ENCODE data around the gene LIPT2.

Gene LIPT2

GRCh38 chr11:74478877-74479731 is 14.4 kb downstream of the LIPT2 start:
- H3K27ac ChIP-seq, result no peak overlapping the region

DNA sequence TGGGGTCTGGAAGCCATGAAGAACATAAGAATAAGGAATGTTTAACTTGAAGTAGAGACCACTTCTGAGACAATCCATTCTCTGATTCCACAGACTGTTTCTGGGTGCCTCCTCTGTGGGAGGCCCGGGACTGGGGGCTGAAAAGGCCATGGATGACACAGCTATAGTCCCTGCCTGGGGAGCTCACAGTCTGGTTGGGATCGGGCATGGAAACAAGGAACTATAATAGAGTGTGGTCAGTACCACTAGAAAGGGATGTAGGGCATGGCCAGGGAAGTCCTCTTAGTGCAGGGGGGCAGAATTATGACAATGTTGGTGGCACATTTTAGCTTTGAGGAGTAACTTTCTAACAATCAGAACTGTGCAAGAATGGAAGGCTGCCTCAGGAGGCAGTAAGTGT is 17.0 kb downstream of the LIPT2 start:
- no peak overlapping the region for H3K27ac ChIP-seq
- no peak for TF ChIP-seq ZFX (IDR thresholded peaks at IDR 0.05; ENCODE audit: borderline replicate concordance)
- TF ChIP-seq, protein P1, sequence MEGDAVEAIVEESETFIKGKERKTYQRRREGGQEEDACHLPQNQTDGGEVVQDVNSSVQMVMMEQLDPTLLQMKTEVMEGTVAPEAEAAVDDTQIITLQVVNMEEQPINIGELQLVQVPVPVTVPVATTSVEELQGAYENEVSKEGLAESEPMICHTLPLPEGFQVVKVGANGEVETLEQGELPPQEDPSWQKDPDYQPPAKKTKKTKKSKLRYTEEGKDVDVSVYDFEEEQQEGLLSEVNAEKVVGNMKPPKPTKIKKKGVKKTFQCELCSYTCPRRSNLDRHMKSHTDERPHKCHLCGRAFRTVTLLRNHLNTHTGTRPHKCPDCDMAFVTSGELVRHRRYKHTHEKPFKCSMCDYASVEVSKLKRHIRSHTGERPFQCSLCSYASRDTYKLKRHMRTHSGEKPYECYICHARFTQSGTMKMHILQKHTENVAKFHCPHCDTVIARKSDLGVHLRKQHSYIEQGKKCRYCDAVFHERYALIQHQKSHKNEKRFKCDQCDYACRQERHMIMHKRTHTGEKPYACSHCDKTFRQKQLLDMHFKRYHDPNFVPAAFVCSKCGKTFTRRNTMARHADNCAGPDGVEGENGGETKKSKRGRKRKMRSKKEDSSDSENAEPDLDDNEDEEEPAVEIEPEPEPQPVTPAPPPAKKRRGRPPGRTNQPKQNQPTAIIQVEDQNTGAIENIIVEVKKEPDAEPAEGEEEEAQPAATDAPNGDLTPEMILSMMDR (IDR thresholded peaks at IDR 0.05), result no peak

More at GRCh38 chr11:74478877-74479731, 14.4 kb downstream of the LIPT2 start:
- no peak for TF ChIP-seq ZFX (IDR thresholded peaks at IDR 0.05; ENCODE audit: borderline replicate concordance)
- TF ChIP-seq, protein P1 (IDR thresholded peaks at IDR 0.05), result no peak

- TF ChIP-seq, protein P1 (IDR thresholded peaks at IDR 0.05), result no peak
- TF ChIP-seq ZFX (IDR thresholded peaks at IDR 0.05; ENCODE audit: borderline replicate concordance), result no peak
- H3K27ac ChIP-seq, result no peak overlapping the region
Observed at GRCh38 chr11:74474316-74474715, 19.2 kb downstream of the LIPT2 start.

- TF ChIP-seq, protein P1 (IDR thresholded peaks at IDR 0.05), result no peak
- TF ChIP-seq ZFX (IDR thresholded peaks at IDR 0.05; ENCODE audit: borderline replicate concordance), result no peak
- H3K27ac ChIP-seq, result no peak overlapping the region
Observed at GRCh38 chr11:74473382-74474173, 19.9 kb downstream of the LIPT2 start.

- H3K27ac ChIP-seq, result no peak overlapping the region
- no peak for TF ChIP-seq ZFX (IDR thresholded peaks at IDR 0.05; ENCODE audit: borderline replicate concordance)
- TF ChIP-seq, protein P1 (IDR thresholded peaks at IDR 0.05), result no peak
Observed at GRCh38 chr11:74471668-74472429, 21.7 kb downstream of the LIPT2 start.

DNA sequence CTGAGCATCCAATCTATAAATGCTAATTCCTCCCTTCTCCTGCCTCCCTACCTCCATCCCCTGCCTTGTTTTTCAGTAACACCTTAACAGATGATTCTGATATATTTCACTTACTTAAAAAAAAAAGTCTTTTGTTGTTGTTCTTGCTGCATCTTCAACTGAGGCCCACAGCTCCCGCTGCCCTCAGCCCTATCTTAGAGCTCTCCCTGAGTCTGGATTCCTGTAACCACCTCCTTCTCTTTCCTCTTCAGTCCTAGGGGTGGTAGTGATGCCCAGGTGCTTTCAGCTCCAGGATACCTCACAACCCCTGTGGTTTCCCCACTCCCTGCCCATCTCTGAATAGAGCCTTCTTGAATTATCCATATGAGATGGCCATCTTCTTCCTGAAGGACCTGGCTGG is 22.5 kb downstream of the LIPT2 start:
- no peak overlapping the region for H3K27ac ChIP-seq
- TF ChIP-seq, protein P1 (IDR thresholded peaks at IDR 0.05), result no peak
- TF ChIP-seq ZFX (IDR thresholded peaks at IDR 0.05; ENCODE audit: borderline replicate concordance), result no peak
